H1 (cell line): ENCODE measurements around the gene ABCG1. TPM values are rescaled to one million over a fixed set of nuclear protein-coding genes. Genes with fewer than 3 reads are reported as not detected.

Source experiments
- SP2 ChIP-seq: IDR thresholded peaks from 2 replicates; pipeline ENCODE4 v1.6.1; 2012; ENCODE audit warnings: mild to moderate bottlenecking, low read length, inconsistent platforms
- polyA plus RNA-seq, 7 experiments: library from polyadenylated mRNA; depleted of rRNA in 3 of 7; stranded (reverse) in 5 of 7; unstranded in 2 of 7; fragments of >200 nt in 5 of 7; fragments of 200-250 nt in 2 of 7; gene quantifications; 1 replicate in 5 of 7; 2 replicates in 1 of 7; 4 replicates in 1 of 7; pipeline versions ENCODE4 v1.2.1 to v1.2.3, GENCODE V29; 2011 to 2013; ENCODE audit warnings: missing spikeins in 2 of 7, mixed read lengths in 2 of 7
- total RNA-seq: library from RNA; stranded (reverse); fragmentation: NEBNext Ultra II Directional; extraction: Animal tissue kit (Norgen Biotek cat#: 25700); gene quantifications from 2 replicates; pipeline ENCODE4 v1.2.1, GENCODE V29; 2021

Gene ABCG1
- total and polyA plus RNA-seq, 2 of the 8 experiments (the other 6 are each of a cell fraction or from before 2014, with no cell fraction given), result 2.1 to 4.0 TPM

DNA sequence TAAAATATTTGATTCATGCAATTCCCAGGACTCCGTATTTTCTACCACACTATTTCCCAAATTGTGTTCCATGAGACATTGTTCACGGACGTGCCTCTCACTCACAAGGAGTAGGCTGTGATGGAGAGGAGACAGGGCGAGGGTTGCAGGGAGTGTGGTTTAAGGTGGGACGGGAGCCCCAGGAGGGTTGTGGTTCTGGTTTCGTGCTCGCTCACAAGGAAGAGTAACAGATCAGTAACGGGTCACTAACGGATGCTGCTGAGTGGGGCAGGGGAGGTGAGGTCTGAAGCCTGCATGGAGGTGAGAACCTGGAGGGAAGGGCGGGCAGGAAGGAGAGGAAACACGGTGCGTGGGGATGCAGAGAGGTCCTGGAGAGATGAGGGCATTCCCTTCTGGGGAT lies 67.5 kb downstream of the ABCG1 start (continued):
- TF ChIP-seq SP2, result no peak
